ENCODE results near the gene NAIF1.

Gene NAIF1

GRCh38 chr9:128102196-128102595 is 35.1 kb upstream of the NAIF1 start:
- DNase-seq: no peak

- no peak for DNase-seq
These were observed 34.6 kb upstream of the NAIF1 start for GRCh38 chr9:128101690-128102089.

- no peak for DNase-seq
These were observed 34.1 kb upstream of the NAIF1 start for GRCh38 chr9:128101231-128101661.

- DNase-seq: no peak
These were observed 33.5 kb upstream of the NAIF1 start for GRCh38 chr9:128100581-128100980.

GRCh38 chr9:128099932-128100491 is 32.9 kb upstream of the NAIF1 start:
- no peak for DNase-seq

- no peak for DNase-seq
These were observed 32.3 kb upstream of the NAIF1 start for GRCh38 chr9:128099231-128099931.

- DNase-seq: peak; percentile 91
These were observed 31.4 kb upstream of the NAIF1 start for GRCh38 chr9:128098297-128099230.

GRCh38 chr9:128097543-128098296 is 30.6 kb upstream of the NAIF1 start:
- no peak for DNase-seq

GRCh38 chr9:128096616-128097536 is 29.8 kb upstream of the NAIF1 start:
- no peak for DNase-seq

- no peak for DNase-seq
These were observed 27.9 kb upstream of the NAIF1 start for GRCh38 chr9:128094950-128095544.

GRCh38 chr9:128094166-128094949 is 27.2 kb upstream of the NAIF1 start:
- DNase-seq: peak; percentile 98

- DNase-seq: no peak
These were observed 25.9 kb upstream of the NAIF1 start for GRCh38 chr9:128093011-128093410.

GRCh38 chr9:128092199-128092977 is 25.3 kb upstream of the NAIF1 start:
- DNase-seq: no peak

- no peak for DNase-seq
These were observed 24.5 kb upstream of the NAIF1 start for GRCh38 chr9:128091571-128091970.

- no peak for DNase-seq
These were observed 24.0 kb upstream of the NAIF1 start for GRCh38 chr9:128091144-128091543.

GRCh38 chr9:128089299-128089698 is 22.2 kb upstream of the NAIF1 start:
- DNase-seq: no peak

GRCh38 chr9:128088253-128088945 is 21.3 kb upstream of the NAIF1 start:
- DNase-seq: no peak

- no peak for DNase-seq
These were observed 20.1 kb upstream of the NAIF1 start for GRCh38 chr9:128087262-128087661.

GRCh38 chr9:128085943-128086342 is 18.8 kb upstream of the NAIF1 start:
- no peak for DNase-seq

Data from DMS153 (cell line).